DND-41 (cell line): ENCODE results near the gene TAS2R60.

Experiments
- CTCF ChIP-seq: IDR thresholded peaks from 2 replicates; pipeline ENCODE4 v1.5.1; 2012; ENCODE audit warnings: borderline replicate concordance, low read length, moderate library complexity, mild to moderate bottlenecking; ENCODE audit not compliant: poor library complexity, severe bottlenecking; ENCODE audit errors: extremely low read depth
- EZH2 ChIP-seq: IDR thresholded peaks from 3 replicates; pipeline ENCODE4 v1.6.1; 2012; ENCODE audit warnings: borderline replicate concordance, low read depth, mild to moderate bottlenecking, moderate library complexity, low read length, inconsistent platforms; ENCODE audit not compliant: severe bottlenecking

- TF ChIP-seq CTCF = no peak
- TF ChIP-seq EZH2 = no peak
These were observed 21.2 kb upstream of the TAS2R60 start for GRCh38 chr7:143422033-143422432.
